Testis (tissue), 2 donors: ENCODE results near the gene GALNT14.

Source experiments
- POLR2A ChIP-seq: fragments of 450-650 bp; IDR thresholded peaks from one replicate; pipeline ENCODE4 v1.6.1; 2017; ENCODE audit warnings: antibody characterized with exemption, mild to moderate bottlenecking, moderate library complexity
- TF ChIP-seq, protein P1 (sequence below), 3 experiments: fragments of 450-650 bp in 2 of 3; fragments of 200-600 bp in 1 of 3; sonication (generic) in 1 of 3; IDR thresholded peaks; one replicate each; pipeline ENCODE4 v1.5.1; 2016 to 2019; ENCODE audit warnings: antibody characterized with exemption in 3 of 3, mild to moderate bottlenecking in 2 of 3, moderate library complexity in 1 of 3

DNA sequence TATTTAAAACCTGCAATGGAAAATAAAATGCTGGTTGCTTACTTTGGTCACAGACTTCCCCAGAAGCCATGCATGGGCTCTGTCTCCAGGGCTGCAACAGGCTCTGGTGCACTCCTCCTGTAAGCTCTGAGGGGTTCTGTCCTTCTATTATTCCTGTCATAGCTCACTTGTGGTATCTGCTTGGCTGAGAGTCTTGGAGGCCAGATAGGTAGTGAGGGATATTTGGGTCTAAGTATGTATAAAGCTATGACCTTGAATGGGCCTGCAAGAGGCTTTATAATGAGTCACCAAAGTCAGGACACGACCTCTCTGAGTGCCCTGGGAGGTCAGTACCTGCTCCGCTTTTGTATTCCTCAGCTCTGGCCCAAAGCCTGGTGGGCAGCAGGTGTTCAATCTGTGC lies 189.4 kb downstream of the GALNT14 start:
- TF ChIP-seq, protein P1, sequence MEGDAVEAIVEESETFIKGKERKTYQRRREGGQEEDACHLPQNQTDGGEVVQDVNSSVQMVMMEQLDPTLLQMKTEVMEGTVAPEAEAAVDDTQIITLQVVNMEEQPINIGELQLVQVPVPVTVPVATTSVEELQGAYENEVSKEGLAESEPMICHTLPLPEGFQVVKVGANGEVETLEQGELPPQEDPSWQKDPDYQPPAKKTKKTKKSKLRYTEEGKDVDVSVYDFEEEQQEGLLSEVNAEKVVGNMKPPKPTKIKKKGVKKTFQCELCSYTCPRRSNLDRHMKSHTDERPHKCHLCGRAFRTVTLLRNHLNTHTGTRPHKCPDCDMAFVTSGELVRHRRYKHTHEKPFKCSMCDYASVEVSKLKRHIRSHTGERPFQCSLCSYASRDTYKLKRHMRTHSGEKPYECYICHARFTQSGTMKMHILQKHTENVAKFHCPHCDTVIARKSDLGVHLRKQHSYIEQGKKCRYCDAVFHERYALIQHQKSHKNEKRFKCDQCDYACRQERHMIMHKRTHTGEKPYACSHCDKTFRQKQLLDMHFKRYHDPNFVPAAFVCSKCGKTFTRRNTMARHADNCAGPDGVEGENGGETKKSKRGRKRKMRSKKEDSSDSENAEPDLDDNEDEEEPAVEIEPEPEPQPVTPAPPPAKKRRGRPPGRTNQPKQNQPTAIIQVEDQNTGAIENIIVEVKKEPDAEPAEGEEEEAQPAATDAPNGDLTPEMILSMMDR (IDR thresholded peaks at IDR 0.05), result no peak
- TF ChIP-seq POLR2A, result no peak
